Measurements from ENCODE around the gene ACKR2. TPM values are rescaled to one million over a fixed set of nuclear protein-coding genes. Genes with fewer than 3 reads are reported as not detected.

The ACKR2 gene
- polyA plus RNA-seq, 1 of the 3 experiments (the other 2 are of a cell fraction) = 0.10 TPM

GRCh38 chr3:42799376-42799775 lies 9.9 kb upstream of the ACKR2 start:
- Histone ChIP-seq H3K9ac (no peak overlapping the region), H3K4me3 (ENCODE audit: low read depth in 2 of 2, low read length in 1 of 2) (no peak overlapping the region), H3K4me2 (no peak overlapping the region), H3K36me3 (replicated peaks in 1 of 2; ENCODE audit: control insufficient read depth in 1 of 2, insufficient read depth in 2 of 2, low read length in 1 of 2) (peaks cover 8 to 21% of the 10 kb centered on the region in 2 experiments), H3K4me1 (ENCODE audit: control insufficient read depth in 1 of 2, insufficient read depth in 2 of 2, low read depth in 1 of 2, low read length in 1 of 2) (peaks cover 0 to 10% of the 10 kb centered on the region in 2 experiments; a peak in 3 of 4 replicates), H3K9me2 (no peaks in the 10 kb centered on the region), H3K79me2 (ENCODE audit: insufficient read depth) (peaks cover 68% of the 10 kb centered on the region), H3F3A (replicated peaks; ENCODE audit: insufficient read depth) (peaks cover 9% of the 10 kb centered on the region), H3K27ac (ENCODE audit: low read depth in 2 of 2, low read length in 1 of 2) (no peak overlapping the region), H3K27me3 (ENCODE audit: insufficient read depth) (no peaks in the 10 kb centered on the region), H2AFZ (ENCODE audit: low read depth) (no peak overlapping the region), H3K9me3 (no peaks in the 10 kb centered on the region), H4K20me1 (ENCODE audit: insufficient read depth) (peaks cover 9% of the 10 kb centered on the region; the same call in 1 of the 2 replicates)
- CTCF ChIA-PET = interaction anchor here (0.9 to 1.5 kb wide), 2 partner anchors 31 to 187 kb away, joined by 3 to 4 read pairs; no protein-coding TSS in a partner anchor
- POLR2A ChIA-PET = no interaction called here
- DNase-seq = no peak
- WGBS (ENCODE audit: low lambda C conversion rate) = 85% methylated on average over 7 of the region's 7 CpGs
- no peak for TF ChIP-seq GABPA (IDR thresholded peaks at IDR 0.05; ENCODE audit: low read depth)
- no peak for TF ChIP-seq NFIC (IDR thresholded peaks at IDR 0.05; ENCODE audit: borderline replicate concordance)
- no peak for TF ChIP-seq RFX5 (IDR thresholded peaks at IDR 0.05; ENCODE audit: low read length)
- no peak for TF ChIP-seq MEF2A (IDR thresholded peaks at IDR 0.05; ENCODE audit: borderline replicate concordance, low read depth)
- no peak for TF ChIP-seq TCF12 (IDR thresholded peaks at IDR 0.05)
- no peak for TF ChIP-seq ZBTB33 (IDR thresholded peaks at IDR 0.05; ENCODE audit: borderline replicate concordance, low read depth)
- TF ChIP-seq FOSL2 (IDR thresholded peaks at IDR 0.05; ENCODE audit: borderline replicate concordance, low read depth) = no peak
- no peak for TF ChIP-seq REST (IDR thresholded peaks at IDR 0.05; ENCODE audit: low read depth, low read length)

GRCh38 chr3:42800251-42800650 lies 9.0 kb upstream of the ACKR2 start:
- H3F3A ChIP-seq (replicated peaks; ENCODE audit: insufficient read depth) = peaks cover 9% of the 10 kb centered on the region
- no peaks in the 10 kb centered on the region for H3K9me2 ChIP-seq
- no peak overlapping the region for H3K4me3 ChIP-seq (ENCODE audit: low read depth in 2 of 2, low read length in 1 of 2)
- no peak overlapping the region for H3K4me2 ChIP-seq
- ChIA-PET CTCF (interaction anchor here (0.6 to 2.0 kb wide), 5 partner anchors 12 to 187 kb away, joined by 3 to 5 read pairs (median 3); no protein-coding TSS in a partner anchor), POLR2A (no interaction called here)
- DNase-seq = no peak
- H4K20me1 ChIP-seq (ENCODE audit: insufficient read depth) = peaks cover 7% of the 10 kb centered on the region; the same call in 1 of the 2 replicates
- H3K27me3 ChIP-seq (ENCODE audit: insufficient read depth) = no peaks in the 10 kb centered on the region
- H3K36me3 ChIP-seq (replicated peaks in 1 of 2; ENCODE audit: control insufficient read depth in 1 of 2, insufficient read depth in 2 of 2, low read length in 1 of 2) = peaks cover 7 to 21% of the 10 kb centered on the region in 2 experiments
- peaks cover 61% of the 10 kb centered on the region for H3K79me2 ChIP-seq (ENCODE audit: insufficient read depth)
- no peaks in the 10 kb centered on the region for H3K9me3 ChIP-seq
- H3K9ac ChIP-seq = no peak overlapping the region
- WGBS (ENCODE audit: low lambda C conversion rate) = 100% methylated on average over 2 of the region's 2 CpGs
- H3K27ac ChIP-seq (ENCODE audit: low read depth in 2 of 2, low read length in 1 of 2) = no peak overlapping the region
- no peak overlapping the region for H2AFZ ChIP-seq (ENCODE audit: low read depth)
- H3K4me1 ChIP-seq (ENCODE audit: control insufficient read depth in 1 of 2, insufficient read depth in 2 of 2, low read depth in 1 of 2, low read length in 1 of 2) = peaks cover 0 to 12% of the 10 kb centered on the region in 2 experiments; a peak in 3 of 4 replicates
- TF ChIP-seq USF2 (IDR thresholded peaks at IDR 0.05; ENCODE audit: borderline replicate concordance, low read depth, low read length) (no peak), TEAD4 (IDR thresholded peaks at IDR 0.05; ENCODE audit: borderline replicate concordance, insufficient read depth) (no peak), MAX (IDR thresholded peaks at IDR 0.05; ENCODE audit: low read depth) (no peak), SIN3A (IDR thresholded peaks at IDR 0.05; ENCODE audit: borderline replicate concordance, low read depth, low read length) (no peak), RXRA (IDR thresholded peaks at IDR 0.05; ENCODE audit: borderline replicate concordance, low read depth) (no peak), RCOR1 (IDR thresholded peaks at IDR 0.05; ENCODE audit: low read length) (no peak), GABPA (IDR thresholded peaks at IDR 0.05; ENCODE audit: low read depth) (no peak), ZBTB33 (IDR thresholded peaks at IDR 0.05; ENCODE audit: borderline replicate concordance, low read depth) (no peak), TAF1 (IDR thresholded peaks at IDR 0.05; ENCODE audit: borderline replicate concordance, low read depth, low read length) (no peak), JUND (IDR thresholded peaks at IDR 0.05) (no peak), TCF12 (IDR thresholded peaks at IDR 0.05) (no peak), RFX5 (IDR thresholded peaks at IDR 0.05; ENCODE audit: low read length) (no peak)
